Activated gamma-delta T cell (primary cell): ENCODE data around the gene COX6B2.
A peak's percentile ranks its signal among the peaks of the same experiment; 100 is the strongest.
"Not testable (repeated sequence)": the region's sequence is repeated elsewhere in the genome, so short reads cannot be mapped to it uniquely, and the experiment has no call there.

Experiments
- DNase-seq: peaks from one replicate; lab custom pipeline; 2025; lab: John Stamatoyannopoulos, UW
- total RNA-seq, 2 donors: gene quantifications; one replicate each; lab custom pipeline; 2026; lab: John Stamatoyannopoulos, UW

COX6B2 gene, protein sequence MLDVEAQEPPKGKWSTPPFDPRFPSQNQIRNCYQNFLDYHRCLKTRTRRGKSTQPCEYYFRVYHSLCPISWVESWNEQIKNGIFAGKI
- total RNA-seq = 0.20 to 0.35 reads per million in 2 donors

- no peak for DNase-seq
Observed at GRCh38 chr19:55354698-55355212, at the start of gene COX6B2. Gene COX6B2, minus strand, starts transcription at chr19:55354719. Its CDS starts 198 bp downstream, at chr19:55354521.

GRCh38 chr19:55402509-55402908, 48.0 kb upstream of the COX6B2 start:
- no peak for DNase-seq

DNA sequence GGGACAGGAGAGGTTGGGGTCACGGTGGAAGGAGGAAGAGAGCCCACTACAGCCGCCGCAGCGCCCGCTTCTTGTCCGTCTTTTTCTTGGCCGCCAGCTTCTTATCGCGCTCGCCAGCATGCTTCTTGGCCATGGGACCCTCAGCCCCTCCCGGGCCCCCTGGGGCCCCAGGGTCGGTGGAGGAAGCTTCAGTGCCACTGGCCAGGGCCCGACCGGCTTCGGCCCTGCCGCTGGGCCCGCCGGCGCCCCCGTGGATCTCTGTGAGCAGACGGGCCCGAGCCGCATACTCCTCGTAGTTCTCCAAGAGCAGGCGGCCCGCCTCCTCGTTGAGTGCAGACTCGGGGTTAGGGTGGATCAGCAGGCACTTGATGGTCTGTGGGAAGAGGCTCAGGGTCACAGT, 46.9 kb upstream of the COX6B2 start:
- not testable (repeated sequence) for DNase-seq

DNA sequence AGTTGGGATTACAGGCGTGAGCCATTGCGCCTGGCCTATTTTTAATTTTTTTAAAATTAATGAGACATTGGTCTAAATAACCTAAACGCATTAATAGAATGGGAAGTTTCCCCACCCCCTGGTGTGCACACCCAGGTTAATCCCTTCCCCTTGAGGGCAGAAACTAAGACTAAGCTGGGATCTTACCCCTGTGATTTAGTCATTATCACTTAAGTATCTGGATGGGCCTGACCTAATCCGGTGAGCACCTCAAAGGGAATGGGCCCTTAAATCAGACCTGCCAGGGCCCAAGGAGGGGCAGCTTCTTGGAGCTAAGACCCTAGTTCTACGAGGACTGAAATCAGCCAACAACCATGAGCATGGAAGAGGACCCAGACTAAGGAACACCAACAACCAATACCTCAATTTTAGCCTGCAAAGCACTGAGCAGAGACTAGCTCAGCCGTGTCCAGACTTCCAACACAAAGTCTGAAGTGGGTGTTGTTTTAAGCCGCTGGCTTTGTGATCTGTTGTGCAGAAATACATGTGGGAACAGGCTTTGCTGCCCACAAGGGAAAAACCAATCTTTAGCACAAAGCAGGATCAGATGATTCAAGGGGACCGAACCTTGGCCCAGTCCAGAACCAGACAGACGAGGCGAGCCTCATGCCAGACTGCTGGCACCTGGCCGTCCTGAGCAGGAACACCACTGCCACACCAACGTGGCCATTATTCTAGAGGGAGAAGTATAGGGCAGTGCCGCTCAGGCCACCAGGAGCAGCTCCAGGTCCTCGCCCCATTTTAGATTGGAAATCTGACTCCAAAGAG, 46.0 kb upstream of the COX6B2 start:
- DNase-seq = no peak

- DNase-seq = no peak
Observed at GRCh38 chr19:55398200-55398925, 43.8 kb upstream of the COX6B2 start.

- no peak for DNase-seq
Observed at GRCh38 chr19:55392820-55393761, 38.6 kb upstream of the COX6B2 start.

GRCh38 chr19:55391702-55392615, 37.4 kb upstream of the COX6B2 start:
- no peak for DNase-seq

GRCh38 chr19:55391191-55391670, 36.7 kb upstream of the COX6B2 start:
- DNase-seq = no peak

DNA sequence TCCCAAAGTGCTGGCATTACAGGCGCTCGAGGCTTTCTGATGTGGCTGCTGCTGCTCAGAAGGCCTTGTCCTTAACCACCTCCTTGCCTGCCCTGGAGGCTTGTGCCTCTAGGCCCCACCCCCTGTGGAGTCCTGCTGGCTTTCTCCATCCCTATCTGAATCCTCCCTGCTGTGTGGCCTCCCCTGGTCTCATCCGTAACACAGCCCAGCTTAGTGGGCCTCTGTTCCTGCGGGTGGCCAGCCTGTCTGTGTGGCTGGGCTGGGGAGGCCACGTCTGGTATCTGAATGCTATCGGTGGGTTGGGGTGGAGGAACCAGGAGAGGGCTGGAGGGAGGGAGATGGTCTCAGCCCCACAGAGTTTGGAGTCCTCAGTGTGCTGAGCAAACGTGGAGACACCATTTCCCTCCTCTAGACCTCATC, 36.0 kb upstream of the COX6B2 start:
- DNase-seq = no peak

DNA sequence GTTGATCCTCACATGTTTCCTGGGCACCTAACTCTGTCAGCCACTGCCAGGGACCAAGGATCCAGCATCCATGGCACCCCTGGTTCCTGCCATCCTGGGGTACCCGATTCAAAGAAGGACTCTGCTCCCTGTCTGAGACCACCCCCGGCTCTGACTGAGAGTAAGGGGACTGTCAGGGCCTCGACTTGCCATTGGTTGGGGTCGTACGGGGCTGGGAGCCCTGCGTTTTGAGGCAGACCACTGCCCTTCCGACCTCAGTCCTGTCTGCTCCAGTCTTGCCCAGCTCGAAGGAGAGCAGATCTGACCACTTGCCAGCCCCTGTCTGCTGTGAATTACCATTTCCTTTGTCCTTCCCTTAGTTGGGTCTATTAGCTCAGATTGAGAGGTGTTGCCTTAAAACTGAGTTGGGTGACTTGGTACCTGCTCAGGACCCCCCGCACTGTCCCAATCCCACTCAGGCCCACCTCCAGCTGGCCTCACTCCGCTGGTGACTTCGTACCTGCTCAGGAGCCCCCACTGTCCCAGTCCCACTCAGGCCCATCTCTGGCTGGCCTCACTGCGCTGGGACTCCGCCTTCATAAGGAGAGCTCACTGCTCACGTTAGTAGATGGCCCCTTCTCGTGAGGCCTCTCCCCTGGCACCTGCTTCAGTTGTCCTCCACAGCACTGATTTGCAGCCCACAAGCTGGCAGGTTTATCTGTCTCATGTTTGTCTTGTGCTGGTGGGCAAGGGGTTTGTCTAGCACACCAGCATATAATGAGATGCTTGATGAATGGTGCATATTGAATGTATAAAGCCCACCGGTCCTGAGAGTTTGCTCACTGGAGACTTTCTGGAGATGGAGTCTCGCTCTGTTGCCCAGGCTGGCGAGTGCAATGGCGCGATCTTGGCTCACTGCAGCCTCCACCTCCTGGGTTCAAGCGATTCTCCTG, 35.1 kb upstream of the COX6B2 start:
- no peak for DNase-seq

- DNase-seq = no peak
Observed at GRCh38 chr19:55387736-55388497, 33.4 kb upstream of the COX6B2 start.

- no peak for DNase-seq
Observed at GRCh38 chr19:55386493-55386971, 32.0 kb upstream of the COX6B2 start.

DNA sequence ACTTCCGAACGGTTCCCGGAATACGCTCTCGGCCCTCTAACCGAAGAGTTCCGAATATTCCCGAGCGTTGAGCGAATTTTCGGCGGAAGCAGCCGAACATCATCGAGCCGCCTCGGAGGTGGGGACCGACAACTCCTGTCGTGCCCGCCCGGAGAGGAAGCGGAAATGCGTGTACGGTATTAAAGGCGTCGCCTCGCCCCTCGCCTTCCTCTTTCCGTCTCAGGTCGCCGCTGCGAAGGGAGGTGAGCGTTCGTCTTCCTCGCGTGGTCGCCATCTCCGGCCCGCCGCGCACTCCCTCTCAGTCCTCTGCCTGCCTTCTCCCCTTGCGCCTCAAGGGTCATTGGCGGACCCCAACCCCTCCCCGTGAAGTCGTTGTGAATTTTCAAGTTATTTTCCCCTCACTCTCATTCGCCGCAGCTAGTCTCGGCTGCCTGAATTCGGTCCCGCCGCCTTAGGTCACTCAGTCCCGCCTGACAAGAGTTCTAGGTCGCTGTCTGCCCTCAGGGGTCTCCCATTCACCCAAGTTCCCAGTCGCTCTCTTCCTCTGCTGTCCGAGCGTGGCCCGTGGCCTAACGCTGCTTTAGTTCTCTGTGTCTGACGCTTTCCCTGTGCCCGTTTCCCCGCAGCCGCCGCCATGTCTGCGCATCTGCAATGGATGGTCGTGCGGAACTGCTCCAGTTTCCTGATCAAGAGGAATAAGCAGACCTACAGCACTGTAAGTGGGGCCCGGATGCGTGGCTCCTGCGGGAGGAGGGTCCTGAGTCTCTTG, 31.4 kb upstream of the COX6B2 start, which contains the start of gene RPL28:
RPL28 (plus strand) TSS at position 209 of the 769 bp plus-strand sequence; CDS start at position 635, 426 bp downstream.
- peak; percentile 81 for DNase-seq

- DNase-seq = peak; percentile 85
Observed at GRCh38 chr19:55384920-55385723, 30.6 kb upstream of the COX6B2 start.

GRCh38 chr19:55384131-55384919, 29.8 kb upstream of the COX6B2 start, which contains the start of gene TMEM238:
Gene TMEM238, minus strand, starts transcription at chr19:55384292. Its CDS starts 33 bp downstream, at chr19:55384259.
- DNase-seq = peak; percentile 34
